Measurements from ENCODE around the gene OOSP3. TPM values are rescaled to one million over a fixed set of nuclear protein-coding genes. Genes with fewer than 3 reads are reported as not detected.
"Not testable (repeated sequence)": the region's sequence is repeated elsewhere in the genome, so short reads cannot be mapped to it uniquely, and the experiment has no call there.

Gene OOSP3
- total RNA-seq, 4 donors from 2014 or later = not detected

DNA sequence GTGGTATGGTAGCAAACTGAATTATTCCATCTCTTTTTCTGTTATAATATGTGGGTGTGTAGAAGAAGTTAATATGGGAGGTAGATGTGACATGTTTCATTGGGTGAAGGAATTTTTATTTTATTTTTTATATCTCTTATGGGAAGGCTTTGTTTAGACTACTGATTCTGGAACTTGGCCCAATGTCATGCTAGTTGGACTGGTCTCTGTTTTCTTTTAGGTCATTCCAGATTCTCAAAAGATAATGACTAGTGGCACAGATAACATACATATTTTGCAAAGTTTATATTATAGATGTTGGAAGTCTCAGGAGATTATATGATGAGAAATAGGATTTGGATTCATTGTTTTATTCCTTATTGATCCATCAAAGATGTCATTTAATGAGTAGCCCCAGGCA, 1.3 kb upstream of the OOSP3 start:
- intact Hi-C loops (cut with DNase I) = no loop called here

GRCh38 chr11:59877784-59878183, 798 bp upstream of the OOSP3 start:
- H3K27me3 ChIP-seq = no peaks in the 10 kb centered on the region
- TF ChIP-seq CTCF (IDR thresholded peaks at IDR 0.05) (no peak), POLR2A (IDR thresholded peaks at IDR 0.05) (no peak)
- H3K4me1 ChIP-seq = no peaks in the 10 kb centered on the region
- H3K9me3 ChIP-seq = no peaks in the 10 kb centered on the region
- no peak for DNase-seq
- intact Hi-C loops (cut with DNase I) = no loop called here
- no peak overlapping the region for H3K27ac ChIP-seq
- H3K36me3 ChIP-seq = no peaks in the 10 kb centered on the region
- H3K4me3 ChIP-seq = no peak overlapping the region

More for the DNA sequence above, 1.3 kb upstream of the OOSP3 start:
- TF ChIP-seq CTCF (IDR thresholded peaks at IDR 0.05) (no peak), POLR2A (IDR thresholded peaks at IDR 0.05) (no peak)
- H3K27me3 ChIP-seq = no peaks in the 10 kb centered on the region
- no peak for DNase-seq
- H3K36me3 ChIP-seq = no peaks in the 10 kb centered on the region
- H3K27ac ChIP-seq = no peak overlapping the region
- no peak overlapping the region for H3K4me3 ChIP-seq
- H3K4me1 ChIP-seq = no peaks in the 10 kb centered on the region
- H3K9me3 ChIP-seq = no peaks in the 10 kb centered on the region

DNA sequence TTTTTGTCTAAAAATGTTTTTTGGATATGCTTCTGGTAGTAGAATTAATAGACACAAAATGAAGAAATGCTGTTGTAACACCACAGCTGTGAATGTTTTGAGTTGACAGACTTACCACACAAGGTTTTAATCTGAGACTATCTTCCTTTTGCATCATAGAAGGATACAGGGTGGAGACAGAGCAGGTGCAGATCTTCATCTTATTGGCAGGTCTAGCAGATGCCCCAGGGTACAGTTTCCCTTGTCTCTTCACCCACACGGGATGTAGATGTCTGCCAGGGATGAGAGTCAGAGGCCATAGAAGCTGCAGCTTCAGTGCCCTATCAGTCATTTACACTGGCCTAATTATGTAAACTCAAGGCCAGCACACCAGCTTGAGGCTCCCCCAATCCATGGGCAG, 985 bp downstream of the OOSP3 start:
- intact Hi-C loops (cut with DNase I) = no loop called here
- DNase-seq = no peak
- WGBS, 2 donors = 33 to 71% methylated on average over 1 of the region's 1 CpG

DNA sequence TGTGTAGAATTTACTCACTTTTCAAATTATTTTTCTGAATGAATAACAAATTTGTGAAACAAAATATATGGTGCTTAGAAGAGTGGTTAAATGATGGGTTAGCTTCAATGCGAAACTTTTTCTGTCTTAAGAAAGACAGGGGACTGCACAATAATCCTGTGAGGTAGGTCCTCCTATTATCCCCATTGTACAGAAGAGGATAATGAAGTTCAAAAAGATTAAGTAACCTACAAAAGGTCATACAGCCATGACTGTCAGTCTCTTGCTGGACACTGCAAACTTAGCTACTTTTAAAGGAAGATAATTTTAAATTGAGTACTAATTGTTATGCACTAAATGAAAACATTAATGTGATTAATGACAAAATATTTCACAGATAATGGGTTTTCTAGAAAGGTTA, 5.0 kb downstream of the OOSP3 start:
- Histone ChIP-seq H3K36me3 (no peaks in the 10 kb centered on the region), H3K27ac (no peak overlapping the region), H3K27me3 (no peaks in the 10 kb centered on the region), H3K4me3 (no peak overlapping the region), H3K4me1 (no peaks in the 10 kb centered on the region), H3K9me3 (peaks cover 0 to 7% (median 0%) of the 10 kb centered on the region in 3 donors)
- DNase-seq = no peak
- intact Hi-C loops (cut with DNase I) = no loop called here
- TF ChIP-seq POLR2A (IDR thresholded peaks at IDR 0.05) (no peak), CTCF (IDR thresholded peaks at IDR 0.05) (no peak)
- 76 to 93% methylated on average over 1 of the region's 1 CpG for WGBS, 2 donors

More for the DNA sequence above, 985 bp downstream of the OOSP3 start:
- Histone ChIP-seq H3K27ac (no peak overlapping the region), H3K4me1 (no peaks in the 10 kb centered on the region), H3K27me3 (no peaks in the 10 kb centered on the region), H3K4me3 (no peak overlapping the region), H3K36me3 (no peaks in the 10 kb centered on the region), H3K9me3 (no peaks in the 10 kb centered on the region)
- TF ChIP-seq CTCF (IDR thresholded peaks at IDR 0.05) (no peak), POLR2A (IDR thresholded peaks at IDR 0.05) (no peak)

GRCh38 chr11:59887156-59887555, 8.6 kb downstream of the OOSP3 start:
- peaks cover 0 to 24% (median 0%) of the 10 kb centered on the region in 3 donors for H3K9me3 ChIP-seq
- H3K36me3 ChIP-seq; H3K4me1 ChIP-seq; H3K27ac ChIP-seq; DNase-seq; H3K4me3 ChIP-seq; H3K27me3 ChIP-seq; intact Hi-C loops (cut with DNase I): not testable (repeated sequence)

DNA sequence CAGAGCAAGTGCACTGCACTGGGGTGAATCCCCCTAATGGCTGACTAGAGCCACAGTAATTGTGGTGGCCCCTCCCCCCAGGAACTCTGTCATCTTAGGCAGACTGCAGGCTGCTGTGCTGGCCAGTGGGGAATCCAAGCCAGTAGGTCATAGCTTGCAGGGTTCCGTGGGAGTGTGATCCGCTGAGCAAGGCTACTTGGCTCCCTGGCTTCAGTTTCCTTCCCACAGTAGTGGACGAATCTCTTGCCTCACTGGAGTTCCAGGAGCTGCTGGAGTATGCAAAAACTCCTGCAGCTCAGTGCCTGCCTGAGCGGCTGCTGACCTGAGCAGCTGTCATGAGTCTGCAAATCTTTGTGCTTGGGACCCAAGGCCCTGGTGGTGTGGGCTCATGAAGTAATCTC, 13.2 kb downstream of the OOSP3 start:
- intact Hi-C loops (cut with DNase I) = no loop called here
- WGBS, 2 donors = 49% methylated on average over 2 of the region's 4 CpGs; no CpG with 5 or more reads in 1 of the 2 donors
- H3K9me3 ChIP-seq = peaks cover 0 to 18% (median 0%) of the 10 kb centered on the region in 3 donors

More for the DNA sequence above, 13.2 kb downstream of the OOSP3 start:
- TF ChIP-seq CTCF (IDR thresholded peaks at IDR 0.05) = no peak
- TF ChIP-seq POLR2A (IDR thresholded peaks at IDR 0.05) = no peak
- Histone ChIP-seq H3K36me3 (no peaks in the 10 kb centered on the region), H3K27me3 (no peaks in the 10 kb centered on the region), H3K4me3 (no peak overlapping the region), H3K27ac (no peak overlapping the region), H3K4me1 (no peaks in the 10 kb centered on the region)
- DNase-seq = no peak

Measured in esophagus squamous epithelium (tissue), 5 donors.